ENCODE results near the gene DCUN1D5.

The DCUN1D5 gene

GRCh38 chr11:103091801-103092524 is at the start of gene DCUN1D5:
DCUN1D5 (minus strand) TSS chr11:103092160; CDS start chr11:103091872, 288 bp downstream.
- peak; percentile 28 to 97 (median 93) for DNase-seq

GRCh38 chr11:103125462-103125861 is 33.5 kb upstream of the DCUN1D5 start:
- no peak for DNase-seq

GRCh38 chr11:103114836-103115235 is 22.9 kb upstream of the DCUN1D5 start:
- no peak for DNase-seq

GRCh38 chr11:103112364-103112763 is 20.4 kb upstream of the DCUN1D5 start:
- DNase-seq, result no peak

- DNase-seq, result no peak
Measured at GRCh38 chr11:103111400-103111799, 19.4 kb upstream of the DCUN1D5 start.

GRCh38 chr11:103110391-103110790 is 18.4 kb upstream of the DCUN1D5 start:
- DNase-seq, result no peak

GRCh38 chr11:103109818-103110388 is 17.9 kb upstream of the DCUN1D5 start:
- peak in 10 of 58 donors; percentile 0 to 44 (median 10) for DNase-seq

GRCh38 chr11:103108933-103109817 is 17.2 kb upstream of the DCUN1D5 start, which contains the start of gene DYNC2H1:
DYNC2H1 (plus strand) TSS chr11:103109426; CDS start chr11:103109575, 149 bp downstream.
- DNase-seq, result peak; percentile 20 to 91 (median 77)

- DNase-seq, result no peak
Measured at GRCh38 chr11:103097279-103097678, 5.3 kb upstream of the DCUN1D5 start.

GRCh38 chr11:103091064-103091800 is 728 bp downstream of the DCUN1D5 start:
- DNase-seq, result peak in 35 of 58 donors; percentile 4 to 52 (median 24)

- DNase-seq, result no peak
Measured at GRCh38 chr11:103086461-103086860, 5.5 kb downstream of the DCUN1D5 start.

GRCh38 chr11:103085758-103086365 is 6.1 kb downstream of the DCUN1D5 start:
- DNase-seq, result no peak

- DNase-seq, result no peak
Measured at GRCh38 chr11:103079833-103080232, 12.1 kb downstream of the DCUN1D5 start.

GRCh38 chr11:103078710-103079109 is 13.2 kb downstream of the DCUN1D5 start:
- DNase-seq, result no peak

GRCh38 chr11:103077554-103077953 is 14.4 kb downstream of the DCUN1D5 start:
- no peak for DNase-seq

GRCh38 chr11:103076361-103076760 is 15.6 kb downstream of the DCUN1D5 start:
- DNase-seq, result no peak

GRCh38 chr11:103071008-103071407 is 21.0 kb downstream of the DCUN1D5 start:
- DNase-seq, result no peak

GRCh38 chr11:103070142-103070541 is 21.8 kb downstream of the DCUN1D5 start:
- DNase-seq, result no peak

- DNase-seq, result no peak
Measured at GRCh38 chr11:103069367-103069766, 22.6 kb downstream of the DCUN1D5 start.

- DNase-seq, result no peak
Measured at GRCh38 chr11:103067118-103067517, 24.8 kb downstream of the DCUN1D5 start.

GRCh38 chr11:103061656-103062055 is 30.3 kb downstream of the DCUN1D5 start:
- no peak for DNase-seq

Data from anterior cingulate cortex (tissue), 58 donors.